ENCODE results near the gene FN1.

GRCh38 chr2:215374002-215374401 lies 61.9 kb downstream of the FN1 start:
- TF ChIP-seq CTCF (IDR thresholded peaks at IDR 0.05) (no peak), POLR2A (IDR thresholded peaks at IDR 0.05) (no peak)
